Measurements from ENCODE around the gene TNXB. TPM values are rescaled to one million over a fixed set of nuclear protein-coding genes. Genes with fewer than 3 reads are reported as not detected.
"Not testable (repeated sequence)": the region's sequence is repeated elsewhere in the genome, so short reads cannot be mapped to it uniquely, and the experiment has no call there.

The TNXB gene
- total RNA-seq, 4 donors from 2014 or later, result 42.2 to 112 (median 80.9) TPM

DNA sequence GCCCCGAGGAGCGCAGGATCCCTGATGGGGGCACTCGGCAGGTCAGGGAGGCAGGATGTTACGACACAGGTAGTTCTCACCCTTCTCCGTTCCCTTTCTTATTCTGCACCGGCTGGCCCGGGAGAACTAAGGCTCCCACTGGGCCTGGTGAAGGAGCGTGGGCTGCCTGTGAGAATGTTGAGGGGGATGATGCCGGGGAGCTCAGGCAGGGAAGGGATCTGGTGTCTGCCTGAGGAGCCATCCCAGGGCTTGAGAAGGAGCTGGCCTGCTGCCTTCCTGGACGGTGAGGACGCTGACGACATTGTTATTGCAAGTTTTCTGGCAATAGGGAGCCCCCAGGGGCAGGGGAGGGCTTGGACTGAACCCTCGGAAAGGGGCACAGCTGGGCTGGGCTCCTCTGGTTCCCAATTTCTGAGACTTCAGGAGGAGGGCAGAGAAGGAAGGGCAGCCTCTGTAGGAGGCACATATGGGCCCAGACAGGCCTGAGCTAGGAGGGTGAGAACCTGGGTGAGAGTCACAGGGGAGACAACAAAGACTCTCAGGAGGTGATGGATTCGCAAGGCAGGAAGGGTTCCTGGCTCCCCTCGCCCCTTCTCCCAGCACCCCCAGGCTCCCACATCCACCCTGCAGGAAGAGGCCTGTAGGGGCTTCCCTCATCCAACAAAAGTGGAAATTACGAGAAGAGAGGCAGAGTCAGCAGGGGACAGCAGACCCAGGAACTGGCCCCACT is 38.2 kb downstream of the TNXB start:
- Histone ChIP-seq H3K27me3 (no peaks in the 10 kb centered on the region), H3K4me3 (replicated peaks in 1 of 3) (no peak overlapping the region), H3K36me3 (peaks cover 0 to 3% of the 10 kb centered on the region in 2 donors), H3K27ac (peak overlapping the region in 1 of 3 donors; percentile 7), H3K9me3 (no peaks in the 10 kb centered on the region), H3K4me1 (no peaks in the 10 kb centered on the region)
- 65 to 70% methylated on average over 14 of the region's 16 CpGs for WGBS, 2 donors
- no peak for DNase-seq
- no peak for TF ChIP-seq POLR2A (IDR thresholded peaks at IDR 0.05)
- TF ChIP-seq, protein P1, sequence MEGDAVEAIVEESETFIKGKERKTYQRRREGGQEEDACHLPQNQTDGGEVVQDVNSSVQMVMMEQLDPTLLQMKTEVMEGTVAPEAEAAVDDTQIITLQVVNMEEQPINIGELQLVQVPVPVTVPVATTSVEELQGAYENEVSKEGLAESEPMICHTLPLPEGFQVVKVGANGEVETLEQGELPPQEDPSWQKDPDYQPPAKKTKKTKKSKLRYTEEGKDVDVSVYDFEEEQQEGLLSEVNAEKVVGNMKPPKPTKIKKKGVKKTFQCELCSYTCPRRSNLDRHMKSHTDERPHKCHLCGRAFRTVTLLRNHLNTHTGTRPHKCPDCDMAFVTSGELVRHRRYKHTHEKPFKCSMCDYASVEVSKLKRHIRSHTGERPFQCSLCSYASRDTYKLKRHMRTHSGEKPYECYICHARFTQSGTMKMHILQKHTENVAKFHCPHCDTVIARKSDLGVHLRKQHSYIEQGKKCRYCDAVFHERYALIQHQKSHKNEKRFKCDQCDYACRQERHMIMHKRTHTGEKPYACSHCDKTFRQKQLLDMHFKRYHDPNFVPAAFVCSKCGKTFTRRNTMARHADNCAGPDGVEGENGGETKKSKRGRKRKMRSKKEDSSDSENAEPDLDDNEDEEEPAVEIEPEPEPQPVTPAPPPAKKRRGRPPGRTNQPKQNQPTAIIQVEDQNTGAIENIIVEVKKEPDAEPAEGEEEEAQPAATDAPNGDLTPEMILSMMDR (IDR thresholded peaks at IDR 0.05), result no peak
- intact Hi-C loops (cut with DNase I), result no loop called here

DNA sequence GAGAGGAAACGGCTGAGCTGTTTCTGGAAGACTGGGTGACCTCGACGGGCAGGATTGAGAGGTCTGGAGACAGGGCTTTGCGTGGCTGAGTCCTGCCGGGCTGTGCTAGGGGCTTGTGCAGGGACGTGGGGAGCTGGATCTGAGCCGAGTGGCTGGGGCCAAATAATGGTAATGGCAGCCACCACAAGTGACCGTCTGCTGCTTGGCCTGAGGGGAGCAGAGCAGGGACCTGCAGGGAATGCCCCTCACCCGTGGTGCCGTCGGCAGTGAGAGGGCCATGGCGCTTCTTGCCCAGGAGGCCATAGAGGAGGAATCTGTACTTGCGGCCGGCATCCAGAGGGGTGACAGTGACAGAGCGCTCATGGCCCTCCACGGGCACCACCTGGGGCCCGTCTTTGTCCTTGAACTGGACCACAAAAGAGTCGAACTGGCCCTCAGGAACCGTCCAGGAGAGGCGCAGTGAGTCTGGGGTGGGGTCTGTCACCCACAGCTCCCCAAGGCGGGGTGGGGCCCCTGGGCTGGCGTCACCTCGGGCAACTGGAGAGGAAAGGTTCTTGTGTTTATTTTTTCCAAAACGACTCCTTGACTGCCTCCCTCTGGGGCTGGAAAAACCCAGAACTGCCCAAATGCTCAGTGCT is 39.1 kb downstream of the TNXB start:
- H3K4me1 ChIP-seq, result no peaks in the 10 kb centered on the region
- peaks cover 0 to 3% of the 10 kb centered on the region in 2 donors for H3K36me3 ChIP-seq
- H3K4me3 ChIP-seq (replicated peaks in 1 of 3), result no peak overlapping the region
- DNase-seq, result no peak
- no peak overlapping the region for H3K27ac ChIP-seq
- no peaks in the 10 kb centered on the region for H3K9me3 ChIP-seq
- WGBS, 2 donors, result 67 to 75% methylated on average over 16 to 24 of the region's 24 CpGs
- intact Hi-C loops (cut with DNase I), result no loop called here
- no peaks in the 10 kb centered on the region for H3K27me3 ChIP-seq
- TF ChIP-seq POLR2A (IDR thresholded peaks at IDR 0.05), result no peak
- TF ChIP-seq, protein P1 (IDR thresholded peaks at IDR 0.05), result no peak

DNA sequence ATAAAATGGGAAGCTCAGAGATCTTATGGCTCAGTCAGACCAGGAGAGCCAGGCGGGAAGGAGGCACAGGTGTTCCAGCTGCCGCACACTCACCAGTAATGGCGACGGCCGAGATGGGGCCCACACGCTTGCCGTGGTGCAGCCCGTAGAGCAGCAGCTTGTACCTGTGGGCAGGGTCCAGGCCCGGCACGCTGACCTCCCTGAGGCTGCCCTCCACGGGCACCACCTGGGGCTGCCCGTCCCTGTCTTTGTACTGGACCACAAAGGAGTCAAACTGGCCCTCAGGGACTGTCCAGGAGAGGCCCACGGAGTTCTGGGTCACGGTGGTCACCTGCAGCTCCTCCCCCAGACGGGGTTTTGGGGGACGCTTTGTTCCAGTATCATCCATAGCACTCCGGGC is 39.7 kb downstream of the TNXB start:
- no peak overlapping the region for H3K27ac ChIP-seq
- DNase-seq, result no peak
- no peaks in the 10 kb centered on the region for H3K27me3 ChIP-seq
- intact Hi-C loops (cut with DNase I), result no loop called here
- no peak overlapping the region for H3K4me3 ChIP-seq (replicated peaks in 1 of 3)
- no peaks in the 10 kb centered on the region for H3K4me1 ChIP-seq
- H3K9me3 ChIP-seq, result no peaks in the 10 kb centered on the region
- 90% methylated on average over 11 to 14 of the region's 17 CpGs for WGBS, 2 donors
- TF ChIP-seq POLR2A (IDR thresholded peaks at IDR 0.05), result no peak
- TF ChIP-seq, protein P1 (IDR thresholded peaks at IDR 0.05), result no peak
- H3K36me3 ChIP-seq, result peaks cover 0 to 3% of the 10 kb centered on the region in 2 donors

DNA sequence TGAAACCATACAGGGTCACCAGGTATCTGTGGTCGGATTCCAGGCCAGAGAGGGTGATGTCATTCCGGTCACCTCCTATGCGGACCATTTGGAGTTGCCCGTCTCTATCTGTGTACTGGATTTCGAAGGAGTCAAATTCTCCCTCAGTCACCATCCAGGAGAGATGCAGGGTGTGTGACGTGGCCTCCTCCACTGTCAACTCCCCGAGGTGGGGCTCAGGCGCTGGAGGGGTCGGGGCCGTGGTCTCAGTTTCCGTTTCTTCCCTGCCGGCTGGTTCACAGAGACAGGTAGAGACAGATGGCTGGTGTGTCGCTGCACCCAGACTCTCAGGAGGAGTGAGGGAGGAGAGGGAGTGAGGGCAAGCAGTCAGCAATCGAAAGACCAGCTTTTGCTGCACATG is 40.3 kb downstream of the TNXB start:
- H3K36me3 ChIP-seq, result peaks cover 0 to 3% of the 10 kb centered on the region in 2 donors

DNA sequence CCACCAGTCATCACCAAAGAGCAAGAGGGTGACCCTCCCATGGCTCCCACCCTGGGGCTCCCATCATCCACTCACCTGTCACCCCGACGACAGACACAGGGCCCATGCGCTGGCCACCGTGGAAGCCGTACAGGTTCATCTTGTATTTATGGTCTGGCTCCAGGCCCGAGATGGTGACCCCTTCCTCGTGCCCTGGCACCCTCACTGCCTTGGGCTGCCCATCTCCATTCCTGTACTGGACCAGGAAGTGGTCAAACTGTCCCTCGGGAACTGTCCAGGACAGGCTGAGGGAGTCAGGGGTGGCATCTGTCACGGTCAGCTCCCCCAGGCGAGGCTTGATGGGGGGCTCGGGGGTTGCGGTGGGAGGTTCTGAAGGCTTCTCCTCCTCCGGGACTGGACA is 40.8 kb downstream of the TNXB start:
- H3K27ac ChIP-seq; H3K4me1 ChIP-seq; DNase-seq; H3K4me3 ChIP-seq (replicated peaks in 1 of 3); intact Hi-C loops (cut with DNase I); H3K9me3 ChIP-seq; H3K27me3 ChIP-seq; H3K36me3 ChIP-seq: not testable (repeated sequence)
- WGBS, 2 donors, result 87 to 90% methylated on average over 12 to 13 of the region's 13 CpGs

More for the DNA sequence above, 40.3 kb downstream of the TNXB start:
- no peak for DNase-seq
- Histone ChIP-seq H3K27me3 (no peaks in the 10 kb centered on the region), H3K9me3 (no peaks in the 10 kb centered on the region), H3K4me1 (no peaks in the 10 kb centered on the region), H3K27ac (no peak overlapping the region), H3K4me3 (replicated peaks in 1 of 3) (no peak overlapping the region)
- TF ChIP-seq POLR2A (IDR thresholded peaks at IDR 0.05), result no peak
- TF ChIP-seq, protein P1 (IDR thresholded peaks at IDR 0.05), result no peak
- intact Hi-C loops (cut with DNase I), result no loop called here
- WGBS, 2 donors, result 88 to 90% methylated on average over 6 to 14 of the region's 14 CpGs

DNA sequence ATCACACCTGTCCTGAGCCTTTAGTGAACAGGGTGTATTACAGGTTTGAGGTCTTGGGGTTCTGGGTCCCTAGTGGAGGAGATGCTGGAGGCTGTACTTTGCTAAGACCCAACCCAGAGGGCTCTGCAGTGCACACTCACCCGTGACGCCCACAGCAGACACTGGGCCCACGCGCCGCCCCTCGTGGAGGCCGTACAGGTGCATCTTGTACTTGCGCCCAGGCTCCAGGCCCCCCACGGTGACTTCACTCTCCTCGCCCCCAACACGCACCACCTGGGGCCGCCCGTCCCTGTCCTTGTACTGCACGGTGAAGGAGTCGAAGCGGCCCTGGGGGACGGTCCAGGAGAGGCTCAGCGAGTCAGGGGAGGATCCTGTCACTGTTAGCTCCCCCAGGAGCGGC is 41.6 kb downstream of the TNXB start:
- H3K27ac ChIP-seq; H3K36me3 ChIP-seq; H3K4me1 ChIP-seq; H3K4me3 ChIP-seq (replicated peaks in 1 of 3); H3K9me3 ChIP-seq; H3K27me3 ChIP-seq; intact Hi-C loops (cut with DNase I); DNase-seq: not testable (repeated sequence)
- 86 to 88% methylated on average over 14 to 19 of the region's 19 CpGs for WGBS, 2 donors
